ENCODE results near the gene TSSK2.

DNA sequence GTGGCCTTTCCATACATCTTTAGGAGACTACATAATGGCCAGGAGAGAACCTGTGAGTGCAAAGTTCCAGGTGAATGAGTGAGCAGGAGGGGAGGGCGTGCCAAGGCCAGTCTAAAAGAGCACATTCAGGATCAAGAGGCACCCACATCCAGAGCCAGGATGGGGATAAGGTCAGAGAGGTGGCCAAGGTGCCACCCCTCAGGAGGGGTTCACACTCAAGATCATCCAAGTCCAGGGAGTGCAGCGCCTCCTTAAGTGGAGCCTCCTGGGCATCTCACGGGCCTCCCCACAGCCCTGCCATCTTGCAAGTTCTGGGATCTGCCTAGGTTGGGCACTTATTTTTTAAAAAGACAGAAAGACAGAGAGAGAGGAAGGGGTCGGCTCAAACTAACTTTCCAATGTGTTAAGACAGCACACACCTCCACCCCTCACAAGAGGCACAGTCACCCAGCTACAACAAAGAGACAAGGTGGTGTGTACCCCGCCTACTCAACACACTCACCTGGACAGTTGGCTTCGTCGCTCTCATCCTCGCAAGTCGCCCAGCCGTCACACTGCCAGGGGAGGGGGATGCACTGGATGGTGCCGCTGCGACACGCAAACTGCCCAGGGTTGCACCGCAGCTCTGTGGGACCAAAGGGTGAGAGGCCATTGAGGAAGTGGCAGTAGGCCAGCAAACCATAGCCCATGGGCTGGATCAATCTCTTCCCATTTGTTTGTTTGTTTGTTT, 42.1 kb upstream of the TSSK2 start:
- TF ChIP-seq, protein P1, sequence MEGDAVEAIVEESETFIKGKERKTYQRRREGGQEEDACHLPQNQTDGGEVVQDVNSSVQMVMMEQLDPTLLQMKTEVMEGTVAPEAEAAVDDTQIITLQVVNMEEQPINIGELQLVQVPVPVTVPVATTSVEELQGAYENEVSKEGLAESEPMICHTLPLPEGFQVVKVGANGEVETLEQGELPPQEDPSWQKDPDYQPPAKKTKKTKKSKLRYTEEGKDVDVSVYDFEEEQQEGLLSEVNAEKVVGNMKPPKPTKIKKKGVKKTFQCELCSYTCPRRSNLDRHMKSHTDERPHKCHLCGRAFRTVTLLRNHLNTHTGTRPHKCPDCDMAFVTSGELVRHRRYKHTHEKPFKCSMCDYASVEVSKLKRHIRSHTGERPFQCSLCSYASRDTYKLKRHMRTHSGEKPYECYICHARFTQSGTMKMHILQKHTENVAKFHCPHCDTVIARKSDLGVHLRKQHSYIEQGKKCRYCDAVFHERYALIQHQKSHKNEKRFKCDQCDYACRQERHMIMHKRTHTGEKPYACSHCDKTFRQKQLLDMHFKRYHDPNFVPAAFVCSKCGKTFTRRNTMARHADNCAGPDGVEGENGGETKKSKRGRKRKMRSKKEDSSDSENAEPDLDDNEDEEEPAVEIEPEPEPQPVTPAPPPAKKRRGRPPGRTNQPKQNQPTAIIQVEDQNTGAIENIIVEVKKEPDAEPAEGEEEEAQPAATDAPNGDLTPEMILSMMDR (IDR thresholded peaks at IDR 0.05), result no peak
- TF ChIP-seq POLR2A (IDR thresholded peaks at IDR 0.05), result no peak
- no peak for TF ChIP-seq POLR2AphosphoS5 (IDR thresholded peaks at IDR 0.05)

Measured in transverse colon (tissue), 4 donors.